HG02938 (cell line): Measurements from ENCODE around the gene IL4R.
"Not testable (repeated sequence)": the region's sequence is repeated elsewhere in the genome, so short reads cannot be mapped to it uniquely, and the experiment has no call there.

Source experiments
- ATAC-seq: cut with Tn5 transposase; IDR thresholded peaks from one replicate; pipeline ENCODE4 v1.9.1; 2021; ENCODE audit warnings: mild to moderate bottlenecking, moderate library complexity; ENCODE audit not compliant: unreplicated experiment

IL4R gene

DNA sequence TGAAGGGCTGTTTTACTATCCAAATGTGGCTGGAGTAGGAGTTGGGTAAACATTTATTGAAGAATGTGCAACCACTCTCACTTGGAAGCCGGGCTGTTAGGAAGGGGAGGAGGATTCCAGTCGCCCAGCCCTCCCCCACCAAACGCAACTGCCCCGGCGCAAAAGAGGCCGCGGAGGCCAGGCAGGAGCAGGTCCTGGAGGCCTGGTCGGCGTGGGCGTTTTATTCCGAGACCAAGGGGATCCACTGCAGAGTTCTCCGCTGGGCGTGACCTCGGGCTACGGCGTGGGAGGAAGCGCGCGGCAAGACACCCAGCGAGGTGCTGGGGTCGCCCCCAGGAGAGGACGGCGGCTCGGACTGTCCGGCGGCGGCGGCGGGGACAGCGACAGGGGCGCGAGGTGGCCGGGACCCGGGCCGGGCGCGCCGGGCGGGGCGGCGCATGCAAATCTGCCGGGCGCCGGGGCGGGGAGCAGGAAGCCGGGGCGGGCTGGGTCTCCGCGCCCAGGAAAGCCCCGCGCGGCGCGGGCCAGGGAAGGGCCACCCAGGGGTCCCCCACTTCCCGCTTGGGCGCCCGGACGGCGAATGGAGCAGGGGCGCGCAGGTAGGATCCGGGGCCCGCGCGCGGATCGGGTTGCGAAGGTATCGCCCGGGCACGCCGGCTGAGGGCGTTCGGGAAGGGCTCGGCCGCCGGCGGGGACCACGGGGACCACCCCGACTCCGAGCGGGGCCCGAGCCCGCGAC lies at the start of gene IL4R:
Gene IL4R, plus strand, starts transcription at position 553 of the 739 bp plus-strand sequence. CDS start 26,230 bp downstream, outside the sequence.
- peak; percentile 33 for ATAC-seq

DNA sequence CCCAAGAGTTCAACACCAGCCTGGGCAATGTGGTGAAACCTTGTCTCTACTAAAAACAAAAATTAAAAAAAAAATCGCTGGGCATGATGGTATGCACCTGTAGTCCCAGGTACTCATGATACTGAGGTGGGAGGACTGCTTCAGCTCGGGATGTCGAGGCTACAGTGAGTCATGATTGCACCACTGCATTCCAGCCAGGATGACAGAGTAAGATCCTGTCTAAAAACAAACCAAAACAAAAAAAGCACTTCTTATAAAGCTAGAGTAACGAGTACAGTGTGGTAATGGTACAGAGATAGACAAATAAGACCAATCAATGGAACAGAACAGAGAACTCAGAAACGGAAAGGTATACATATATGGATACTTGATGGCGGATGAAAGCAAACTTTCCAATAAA lies 49.6 kb upstream of the IL4R start:
- no peak for ATAC-seq

DNA sequence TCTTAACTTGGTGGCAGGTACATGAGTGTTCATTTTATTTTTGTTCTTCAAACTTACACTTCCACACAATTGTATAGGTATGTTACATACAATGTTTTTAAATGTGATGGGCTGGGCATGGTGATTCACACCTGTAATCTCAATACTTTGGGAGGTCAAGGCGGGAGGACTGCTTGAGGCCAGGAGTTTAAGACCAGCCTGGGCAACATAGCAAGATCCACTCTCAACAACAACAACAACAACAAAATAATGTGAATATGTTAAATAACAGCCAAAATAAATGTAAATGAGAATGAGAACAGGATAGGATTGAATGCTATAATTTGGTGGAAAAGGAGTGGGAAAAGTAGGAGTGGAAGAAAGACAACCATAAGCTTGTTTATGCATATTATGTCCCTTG lies 47.8 kb upstream of the IL4R start:
- ATAC-seq = no peak

DNA sequence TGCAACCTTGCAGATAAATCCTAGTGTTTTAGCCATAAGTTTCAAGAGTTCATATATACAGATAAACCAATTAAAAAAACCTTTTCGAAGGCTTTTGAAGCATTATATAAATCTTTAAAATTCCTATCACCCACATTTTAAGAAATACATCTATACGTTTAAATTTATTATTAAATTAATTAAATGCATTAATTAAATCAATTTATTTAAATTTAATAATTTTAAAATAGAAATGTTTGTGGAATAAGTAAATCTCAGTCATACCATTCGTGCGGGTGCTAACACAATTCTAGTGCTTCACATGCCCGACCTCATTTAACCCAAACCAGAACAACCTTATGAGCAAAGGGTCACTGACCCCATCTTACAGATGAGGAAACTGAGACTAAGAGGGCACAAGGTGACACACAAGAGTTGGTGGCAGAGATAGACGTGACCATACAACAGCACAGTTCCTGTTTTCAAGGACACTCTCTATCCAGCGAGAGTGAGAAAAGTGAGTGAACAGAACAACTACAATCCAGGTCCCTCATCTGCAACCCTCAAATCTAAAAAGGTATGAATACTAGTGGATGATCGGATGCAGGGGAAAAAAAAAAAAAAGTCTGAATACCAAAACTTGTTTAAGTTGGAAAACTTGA lies 46.6 kb upstream of the IL4R start:
- no peak for ATAC-seq

DNA sequence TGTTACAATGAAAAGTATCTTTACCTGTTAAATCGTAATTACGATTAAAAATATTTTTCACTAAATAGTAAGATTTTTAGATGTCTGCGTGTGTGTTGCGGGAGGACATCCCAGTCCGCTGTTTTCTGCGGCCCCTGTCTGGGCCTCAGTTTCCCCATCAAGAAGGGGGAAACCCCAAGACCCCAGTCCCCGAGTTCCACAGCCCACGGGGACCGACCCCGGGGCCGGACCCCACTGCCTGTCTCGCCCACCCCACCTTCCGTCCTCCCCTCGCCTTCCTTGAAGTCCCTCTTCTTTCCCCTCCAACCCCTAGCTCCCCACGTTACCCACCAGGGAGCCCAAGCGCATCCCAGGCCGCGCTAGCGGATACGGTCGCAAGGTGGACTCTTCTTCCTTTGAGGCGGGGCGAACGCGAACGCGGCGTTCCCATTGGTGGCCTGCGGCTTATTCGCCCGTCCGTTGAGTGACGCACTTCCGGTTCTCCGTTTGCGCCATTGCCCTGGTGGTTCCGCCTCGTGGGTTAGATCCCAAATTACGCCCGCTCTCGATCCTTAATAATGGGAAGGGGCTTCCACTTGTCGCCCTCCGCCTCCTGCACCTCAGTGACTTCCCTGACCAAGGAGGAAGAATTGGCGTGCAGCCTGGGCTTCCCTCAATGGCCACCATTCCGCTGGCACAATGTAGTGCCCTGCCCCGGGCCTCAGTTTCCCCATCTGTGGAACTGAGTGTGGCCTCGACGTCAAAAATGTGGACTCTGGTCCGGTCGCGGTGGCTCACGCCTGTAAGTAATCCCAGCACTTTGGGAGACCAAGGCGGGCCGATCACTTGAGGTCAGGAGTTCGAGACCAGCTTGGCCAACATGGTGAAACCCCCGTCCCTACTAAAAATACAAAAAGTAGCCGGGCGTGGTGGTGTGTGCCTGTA lies 45.1 kb upstream of the IL4R start, which contains the start of gene NSMCE1:
Gene NSMCE1, minus strand, starts transcription at position 397 of the 924 bp plus-strand sequence. CDS start 11,202 bp downstream, outside the sequence.
- ATAC-seq = peak; percentile 90

- no peak for ATAC-seq
These were observed 44.2 kb upstream of the IL4R start for GRCh38 chr16:27269300-27270150.

DNA sequence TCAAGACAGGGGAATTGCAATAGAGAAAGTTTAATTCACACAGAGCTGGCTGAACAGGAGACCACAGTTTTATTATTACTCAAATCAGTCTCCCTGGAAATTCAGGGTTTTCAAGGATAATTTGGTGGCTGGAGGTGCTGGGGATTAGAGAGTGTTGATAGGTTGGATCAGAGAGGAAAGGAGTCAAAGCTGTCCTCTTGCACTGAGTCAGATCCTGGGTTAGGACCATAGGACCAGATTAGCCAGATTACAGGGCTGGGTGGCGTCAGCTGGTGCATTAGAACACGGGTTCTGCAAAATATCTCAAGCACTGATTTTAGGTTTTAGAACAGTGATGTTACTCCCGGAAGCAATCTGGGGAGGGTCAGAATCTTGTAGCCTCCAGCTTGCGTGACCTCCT lies 43.4 kb upstream of the IL4R start:
- no peak for ATAC-seq

- no peak for ATAC-seq
These were observed 41.7 kb upstream of the IL4R start for GRCh38 chr16:27272076-27272475.

DNA sequence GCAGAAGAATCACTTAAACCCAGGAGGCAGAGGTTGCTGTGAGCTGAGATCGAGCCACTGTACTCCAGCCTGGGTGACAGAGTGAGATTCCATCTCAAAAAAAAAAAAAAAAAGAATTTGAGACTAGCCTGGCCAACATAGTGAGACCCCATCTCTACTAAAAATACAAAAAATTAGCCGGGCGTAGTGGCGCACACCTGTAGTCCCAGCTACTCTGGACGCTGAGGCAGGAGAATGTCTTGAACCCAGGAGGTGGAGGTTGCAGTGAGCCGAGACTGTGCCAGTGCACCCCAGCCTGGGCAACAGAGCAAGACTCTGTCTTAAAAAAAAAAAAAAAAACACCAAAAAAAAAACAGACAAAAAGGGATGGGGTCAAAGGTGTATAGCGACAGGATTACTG lies 41.1 kb upstream of the IL4R start:
- not testable (repeated sequence) for ATAC-seq

DNA sequence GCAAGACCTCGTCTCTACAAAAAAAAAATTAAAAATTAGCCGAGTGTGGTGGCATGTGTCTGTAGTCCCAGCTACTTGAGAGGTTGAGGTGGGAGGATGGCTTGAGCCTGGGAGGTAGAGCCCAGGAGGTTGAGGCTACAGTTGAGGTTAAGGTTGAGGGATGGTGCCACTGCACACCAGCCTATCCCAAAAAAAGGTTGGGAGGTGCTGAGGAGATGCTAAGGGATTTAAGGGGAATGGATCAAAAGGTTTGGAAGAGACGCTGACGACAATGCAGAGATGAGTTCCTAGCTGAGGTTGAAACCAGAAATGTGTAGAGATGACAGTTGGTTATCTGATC lies 40.5 kb upstream of the IL4R start:
- ATAC-seq = no peak

DNA sequence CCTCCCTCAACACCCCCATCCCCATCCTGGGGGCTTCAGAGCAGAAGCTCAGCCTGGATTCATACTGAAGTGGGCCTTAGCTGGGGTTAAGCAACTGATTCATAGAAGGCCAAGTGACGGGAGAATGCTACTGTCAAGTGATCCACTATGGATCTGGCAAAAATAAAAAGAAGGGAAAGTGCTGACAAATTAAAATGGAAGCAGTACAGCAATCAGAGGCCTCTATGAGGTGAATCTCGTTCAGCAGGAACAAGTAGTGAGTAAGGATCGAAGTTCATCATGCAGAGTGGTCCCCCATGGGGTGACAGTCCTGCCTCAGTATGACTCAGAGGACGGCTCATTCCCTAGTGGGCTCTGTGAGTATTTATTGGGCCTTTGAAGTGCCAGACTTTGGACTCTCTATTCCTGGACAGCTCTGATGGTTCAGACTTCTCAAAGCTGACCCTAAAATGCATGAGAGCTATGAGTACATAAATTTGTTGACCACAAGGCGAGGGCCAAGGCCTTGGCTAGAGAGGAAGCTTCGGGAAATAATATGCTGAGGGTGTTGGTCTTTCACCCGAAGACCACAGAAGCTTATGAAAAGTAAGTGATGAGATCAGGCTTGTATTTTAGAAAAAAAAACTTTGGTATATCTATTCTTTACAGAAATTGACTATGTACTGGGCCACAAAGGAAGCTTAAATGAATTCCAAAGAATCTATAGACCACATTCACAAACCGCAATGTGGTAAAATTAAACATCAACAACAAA lies 39.9 kb upstream of the IL4R start:
- ATAC-seq = peak; percentile 65

DNA sequence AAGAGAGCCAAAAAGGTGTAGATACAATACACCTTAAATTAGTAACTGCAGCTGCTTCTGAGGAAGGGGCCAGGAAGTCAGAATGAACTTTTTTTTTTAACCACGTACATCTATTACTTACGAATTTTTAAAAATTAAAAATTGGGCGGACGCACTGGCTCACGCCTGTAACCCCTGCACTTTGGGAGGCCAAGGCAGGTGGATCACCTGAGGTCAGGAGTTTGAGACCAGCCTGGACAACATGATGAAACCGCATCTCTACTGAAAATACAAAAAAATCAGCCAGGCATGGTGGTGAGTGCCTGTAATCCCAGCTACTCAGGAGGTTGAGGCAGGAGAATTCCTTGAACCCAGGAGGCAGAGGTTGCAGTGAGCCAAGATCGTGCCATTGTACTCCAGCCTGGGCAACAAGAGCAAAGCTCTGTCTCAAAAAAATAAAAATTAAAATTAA lies 39.3 kb upstream of the IL4R start:
- ATAC-seq = not testable (repeated sequence)

DNA sequence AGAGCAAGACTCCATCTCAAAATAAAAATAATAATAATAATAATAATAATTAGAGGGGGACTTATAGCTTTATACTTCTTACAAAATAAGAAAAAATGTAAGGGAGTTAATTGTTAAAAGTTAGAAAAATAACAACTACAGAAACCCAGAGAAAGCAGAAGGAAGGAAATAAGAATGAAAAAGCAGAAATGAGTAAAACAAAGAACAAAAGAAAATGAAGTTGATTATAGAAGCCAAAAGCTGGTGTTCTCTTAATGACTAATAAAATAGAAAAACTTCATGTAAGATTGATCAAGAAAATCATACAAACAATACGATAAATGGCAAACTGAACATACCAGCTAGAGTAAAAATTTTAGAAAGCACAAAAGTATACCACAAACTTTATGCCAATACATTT lies 38.4 kb upstream of the IL4R start:
- no peak for ATAC-seq

- ATAC-seq = no peak
These were observed 32.5 kb upstream of the IL4R start for GRCh38 chr16:27281243-27281642.

DNA sequence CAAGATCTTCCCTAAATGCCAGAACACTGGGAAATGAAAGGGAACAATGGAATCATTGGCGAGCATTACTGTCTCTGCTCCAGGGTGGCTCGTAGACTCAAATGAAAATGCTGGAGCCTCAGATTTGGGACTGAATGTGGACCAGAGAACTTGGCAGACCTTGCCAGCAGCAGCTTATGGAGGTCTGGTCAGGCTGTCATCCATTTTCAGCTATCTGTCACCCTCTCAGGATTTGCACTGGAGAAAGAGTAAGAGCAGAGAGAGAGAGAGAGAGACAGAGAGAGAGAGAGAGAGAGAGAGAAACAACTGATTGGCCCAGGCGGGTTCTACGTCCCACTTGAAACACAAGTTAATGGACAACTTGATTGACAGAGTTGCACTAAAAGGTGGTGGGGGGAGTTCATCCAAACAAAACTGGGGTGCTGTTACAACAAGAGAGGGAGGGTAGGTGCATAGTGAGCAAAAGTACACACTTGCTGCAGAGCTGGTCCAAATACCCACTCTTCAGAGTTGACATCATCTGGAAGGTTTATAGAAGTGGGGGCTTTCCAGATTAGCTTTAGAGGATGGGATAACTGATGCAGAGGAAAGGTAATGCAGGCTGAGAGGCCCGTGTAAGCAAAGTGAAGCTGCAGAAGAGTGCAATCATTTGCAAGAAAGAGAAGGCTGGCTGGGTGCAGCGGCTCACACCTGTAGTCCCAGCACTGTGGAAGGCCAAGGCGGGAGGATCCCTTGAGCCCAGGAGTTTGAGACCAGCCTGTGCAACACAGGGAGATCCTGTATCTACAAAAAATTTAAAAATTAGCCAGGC lies 28.7 kb upstream of the IL4R start:
- ATAC-seq = no peak

DNA sequence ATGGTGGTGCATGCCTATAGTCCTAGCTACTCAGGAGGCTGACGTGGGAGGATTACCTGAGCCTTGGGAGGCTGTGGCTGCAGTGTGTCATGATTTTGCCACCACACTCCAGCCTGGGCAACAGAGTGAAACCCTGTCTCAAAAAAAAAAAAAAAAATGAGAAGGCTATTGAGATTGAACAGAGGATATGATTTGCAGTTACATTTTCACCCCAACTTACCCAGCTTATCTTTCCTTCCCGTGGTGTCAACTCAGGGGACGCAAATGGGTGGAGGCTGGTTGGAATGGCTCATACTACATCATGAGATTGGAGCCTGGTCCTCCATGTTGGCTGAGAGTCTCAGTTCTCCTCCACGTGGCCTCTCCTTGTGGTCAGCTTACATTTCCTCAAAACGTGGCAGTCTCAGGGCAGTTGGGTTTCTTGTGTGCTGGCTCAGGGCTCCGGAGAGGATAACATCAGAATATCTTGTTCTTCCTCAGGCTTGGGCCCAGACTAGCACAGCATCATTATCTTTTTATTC lies 28.0 kb upstream of the IL4R start:
- ATAC-seq = no peak

DNA sequence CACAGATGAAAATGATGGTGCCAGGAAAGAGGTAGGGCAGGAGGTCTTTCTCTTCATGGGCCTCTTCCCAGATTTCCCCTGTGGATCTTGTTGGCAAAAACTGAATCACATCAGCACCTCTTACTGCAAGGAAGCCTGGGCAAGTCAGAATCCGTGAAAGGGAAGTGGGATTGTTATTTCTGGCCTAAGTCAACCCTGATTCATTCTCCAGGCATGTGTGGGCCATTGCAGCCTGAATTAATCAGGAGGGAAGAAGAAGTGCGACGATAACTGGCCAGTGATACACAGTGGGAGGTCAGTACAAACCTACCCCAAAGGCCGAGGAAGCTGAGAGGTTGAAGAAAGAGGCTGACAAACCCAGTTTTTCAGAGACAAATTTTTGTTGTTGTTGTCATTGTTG lies 27.3 kb upstream of the IL4R start:
- ATAC-seq = no peak

GRCh38 chr16:27287051-27287811 lies 26.5 kb upstream of the IL4R start:
- ATAC-seq = no peak
